NCI-H69 (cell line): ENCODE results near the gene TNC.

Experiments
- DNase-seq: peaks from one replicate; lab custom pipeline; 2025; lab: John Stamatoyannopoulos, UW

TNC gene

GRCh38 chr9:115046824-115047223 lies 71.1 kb downstream of the TNC start:
- peak; percentile 12 for DNase-seq

GRCh38 chr9:115046199-115046598 lies 71.8 kb downstream of the TNC start:
- no peak for DNase-seq

GRCh38 chr9:115043632-115044031 lies 74.3 kb downstream of the TNC start:
- DNase-seq, result no peak

- DNase-seq, result no peak
Measured at GRCh38 chr9:115042781-115043509, 75.0 kb downstream of the TNC start.

- no peak for DNase-seq
Measured at GRCh38 chr9:115039516-115040120, 78.3 kb downstream of the TNC start.

- no peak for DNase-seq
Measured at GRCh38 chr9:115038178-115038577, 79.8 kb downstream of the TNC start.

GRCh38 chr9:115036691-115037090 lies 81.3 kb downstream of the TNC start:
- no peak for DNase-seq

GRCh38 chr9:115035841-115036612 lies 81.9 kb downstream of the TNC start:
- no peak for DNase-seq

GRCh38 chr9:115034801-115035200 lies 83.2 kb downstream of the TNC start:
- DNase-seq, result no peak

- DNase-seq, result no peak
Measured at GRCh38 chr9:115033800-115034199, 84.2 kb downstream of the TNC start.

GRCh38 chr9:115032296-115032695 lies 85.7 kb downstream of the TNC start:
- DNase-seq, result no peak

- no peak for DNase-seq
Measured at GRCh38 chr9:115030006-115030405, 88.0 kb downstream of the TNC start.

- DNase-seq, result no peak
Measured at GRCh38 chr9:115025721-115026120, 92.2 kb downstream of the TNC start.

GRCh38 chr9:115024925-115025535 lies 92.9 kb downstream of the TNC start:
- no peak for DNase-seq

GRCh38 chr9:115022760-115023434 lies 95.1 kb downstream of the TNC start:
- no peak for DNase-seq

- DNase-seq, result no peak
Measured at GRCh38 chr9:115018547-115019435, 99.2 kb downstream of the TNC start.

GRCh38 chr9:115016344-115016743 lies 101.6 kb downstream of the TNC start:
- DNase-seq, result no peak

GRCh38 chr9:115015018-115015635 lies 102.8 kb downstream of the TNC start:
- peak; percentile 82 for DNase-seq

GRCh38 chr9:115014438-115014837 lies 103.5 kb downstream of the TNC start:
- DNase-seq, result no peak

- peak; percentile 88 for DNase-seq
Measured at GRCh38 chr9:115013998-115014397, 104.0 kb downstream of the TNC start.

- no peak for DNase-seq
Measured at GRCh38 chr9:115012486-115012885, 105.5 kb downstream of the TNC start.
